Ascending aorta (tissue), 2 donors: Measurements from ENCODE around the gene PLET1. TPM values are rescaled to one million over a fixed set of nuclear protein-coding genes. Genes with fewer than 3 reads are reported as not detected.
A peak's percentile ranks its signal among the peaks of the same experiment; 100 is the strongest.

Experiments
- DNase-seq, 2 donors: peaks; one replicate each; pipeline ENCODE4 v3.0.0-alpha.2; 2019; ENCODE audit warnings: low spot score in 2 of 2
- H3K27ac ChIP-seq, 2 donors: fragments of 200-600 bp; sonication (generic); one replicate each; pipeline ENCODE4 v1.5.1; 2016 to 2017; ENCODE audit warnings: mild to moderate bottlenecking in 1 of 2
- H3K27me3 ChIP-seq: fragments of 200-600 bp; sonication (generic); one replicate; pipeline ENCODE4 v1.5.1; 2017
- H3K36me3 ChIP-seq, 2 donors: fragments of 200-600 bp; sonication (generic); one replicate each; pipeline ENCODE4 v1.5.1; 2016
- H3K4me1 ChIP-seq, 2 donors: fragments of 200-600 bp; sonication (generic); one replicate each; pipeline ENCODE4 v1.5.1; 2016 to 2017; ENCODE audit warnings: mild to moderate bottlenecking in 1 of 2
- H3K4me3 ChIP-seq, 2 donors: fragments of 200-600 bp; sonication (generic); one replicate each; pipeline ENCODE4 v1.5.1; 2016 to 2017; ENCODE audit warnings: mild to moderate bottlenecking in 1 of 2
- H3K9me3 ChIP-seq, 2 donors: fragments of 200-600 bp; sonication (generic); one replicate each; pipeline ENCODE4 v1.5.1; 2016
- intact Hi-C: fragments of 100-400 bp; cut with DNase I; formaldehyde crosslinking; loops from one replicate; pipeline ENCODE4 v1.15.1; 2023
- total RNA-seq: library from RNA; depleted of rRNA; stranded (reverse); fragments of >200 nt; gene quantifications from one replicate; pipeline ENCODE4 v1.1.0, GENCODE V29; 2016
- TF ChIP-seq, protein P1 (sequence below), 3 experiments: fragments of 200-600 bp in 2 of 3; fragments of 450-650 bp in 1 of 3; sonication (generic) in 2 of 3; IDR thresholded peaks; one replicate each; pipeline ENCODE4 v1.5.1; 2016 to 2019; ENCODE audit warnings: antibody characterized with exemption in 3 of 3, mild to moderate bottlenecking in 1 of 3, moderate library complexity in 1 of 3

The PLET1 gene
- total RNA-seq, 1 donor from 2014 or later: not detected

DNA sequence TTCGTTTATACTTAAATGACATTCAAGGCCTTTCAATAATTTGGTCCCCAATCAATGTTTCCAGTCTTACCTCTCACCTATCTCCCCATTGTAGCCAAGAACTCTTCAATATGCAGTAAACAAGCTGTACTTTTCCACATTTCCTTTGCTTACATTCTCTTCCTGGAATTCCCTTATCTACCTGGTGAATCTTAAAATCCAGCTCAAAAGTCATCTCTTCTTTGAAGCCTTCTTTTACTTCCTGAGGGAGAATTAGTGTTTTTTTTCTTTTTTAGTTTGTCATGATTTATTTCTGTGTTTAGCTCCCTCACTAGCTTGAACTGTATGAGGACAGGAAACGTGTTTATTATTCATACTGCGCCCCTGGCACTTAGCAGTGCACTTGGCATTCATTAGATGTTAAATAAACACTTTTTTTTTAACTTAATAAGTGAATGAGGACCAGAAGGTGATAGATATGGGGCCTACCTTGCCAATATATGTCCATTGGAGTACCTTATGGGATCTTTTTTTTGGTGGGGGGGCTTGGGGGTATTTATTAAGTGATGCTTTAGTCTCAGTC lies 39.3 kb downstream of the PLET1 start:
- Histone ChIP-seq H3K4me1 (peaks cover 0 to 2% of the 10 kb centered on the region in 2 donors), H3K9me3 (no peaks in the 10 kb centered on the region), H3K36me3 (peaks cover 0 to 3% of the 10 kb centered on the region in 2 donors), H3K27me3 (no peaks in the 10 kb centered on the region), H3K27ac (no peak overlapping the region), H3K4me3 (no peak overlapping the region)
- intact Hi-C loops: loop anchor here (10.0 kb wide), 1 partner anchor 447 kb away; no protein-coding TSS in a partner anchor
- DNase-seq: no peak
- TF ChIP-seq, protein P1, sequence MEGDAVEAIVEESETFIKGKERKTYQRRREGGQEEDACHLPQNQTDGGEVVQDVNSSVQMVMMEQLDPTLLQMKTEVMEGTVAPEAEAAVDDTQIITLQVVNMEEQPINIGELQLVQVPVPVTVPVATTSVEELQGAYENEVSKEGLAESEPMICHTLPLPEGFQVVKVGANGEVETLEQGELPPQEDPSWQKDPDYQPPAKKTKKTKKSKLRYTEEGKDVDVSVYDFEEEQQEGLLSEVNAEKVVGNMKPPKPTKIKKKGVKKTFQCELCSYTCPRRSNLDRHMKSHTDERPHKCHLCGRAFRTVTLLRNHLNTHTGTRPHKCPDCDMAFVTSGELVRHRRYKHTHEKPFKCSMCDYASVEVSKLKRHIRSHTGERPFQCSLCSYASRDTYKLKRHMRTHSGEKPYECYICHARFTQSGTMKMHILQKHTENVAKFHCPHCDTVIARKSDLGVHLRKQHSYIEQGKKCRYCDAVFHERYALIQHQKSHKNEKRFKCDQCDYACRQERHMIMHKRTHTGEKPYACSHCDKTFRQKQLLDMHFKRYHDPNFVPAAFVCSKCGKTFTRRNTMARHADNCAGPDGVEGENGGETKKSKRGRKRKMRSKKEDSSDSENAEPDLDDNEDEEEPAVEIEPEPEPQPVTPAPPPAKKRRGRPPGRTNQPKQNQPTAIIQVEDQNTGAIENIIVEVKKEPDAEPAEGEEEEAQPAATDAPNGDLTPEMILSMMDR (IDR thresholded peaks at IDR 0.05): no peak

DNA sequence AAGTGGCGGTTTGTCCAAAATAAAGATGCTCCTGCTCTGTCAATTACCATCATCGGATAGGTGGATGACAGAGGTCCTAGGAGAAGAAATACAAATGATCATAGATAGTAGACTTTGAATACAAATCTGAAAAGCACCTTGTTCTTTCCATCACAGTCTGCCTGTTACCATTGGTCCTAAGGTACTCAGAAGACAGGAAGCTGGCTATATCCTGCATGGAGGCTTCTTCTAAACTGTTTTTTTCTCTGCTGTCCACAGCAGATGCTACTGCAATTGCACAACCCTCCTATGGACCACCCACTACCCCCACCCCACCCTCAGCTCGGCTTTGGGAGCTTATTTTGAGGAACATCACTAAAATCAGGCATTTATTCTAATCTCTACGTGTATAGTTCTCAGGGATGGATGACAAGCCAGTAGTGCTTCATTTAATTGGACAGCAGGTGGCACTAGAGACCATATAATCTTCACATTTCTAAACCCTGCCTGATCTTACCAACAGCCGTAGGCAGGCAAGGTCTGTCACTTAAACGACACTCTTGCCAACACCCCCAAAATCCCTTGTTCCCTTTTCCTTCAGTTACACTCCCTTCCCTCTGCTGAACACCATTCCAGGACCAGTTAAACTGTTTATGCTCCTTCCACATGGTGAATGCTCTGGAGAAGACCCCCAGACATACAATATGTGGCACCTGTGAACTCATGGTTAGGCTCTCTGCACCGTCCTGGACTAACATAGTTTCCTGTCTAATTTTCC lies 41.0 kb downstream of the PLET1 start:
- TF ChIP-seq, protein P1 (IDR thresholded peaks at IDR 0.05): peak; percentile 73 to 85 (median 80)
- DNase-seq: peak in 1 of 2 donors; percentile 70

DNA sequence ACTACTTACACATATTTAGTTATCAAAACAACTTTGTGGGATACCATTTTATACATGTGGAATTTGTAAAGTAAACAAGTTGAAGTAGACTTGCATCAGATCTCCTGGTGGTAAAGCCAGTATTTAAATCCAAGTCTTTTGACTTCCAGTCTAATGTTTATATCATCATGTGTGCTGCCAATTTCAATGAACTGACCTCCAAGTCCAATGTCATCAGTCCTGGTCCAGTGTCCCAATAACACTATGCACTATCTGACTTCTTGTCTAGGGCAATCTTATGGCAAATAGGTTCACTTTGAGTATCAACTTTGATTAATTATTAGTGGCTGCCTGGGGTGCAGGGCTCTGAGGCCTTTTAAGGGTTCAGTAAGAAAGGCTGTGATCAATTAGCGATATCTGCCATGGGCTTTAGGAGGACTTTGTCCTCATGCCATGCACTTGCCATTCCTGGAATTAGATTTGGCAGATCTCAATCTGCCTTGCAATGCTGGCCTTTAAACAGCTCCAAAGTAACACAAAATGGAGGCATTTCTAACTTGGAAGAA lies 44.0 kb downstream of the PLET1 start:
- intact Hi-C loops: no loop called here
- Histone ChIP-seq H3K27me3 (no peaks in the 10 kb centered on the region), H3K4me1 (peaks cover 0 to 2% of the 10 kb centered on the region in 2 donors), H3K9me3 (no peaks in the 10 kb centered on the region), H3K36me3 (peaks cover 0 to 3% of the 10 kb centered on the region in 2 donors), H3K27ac (no peak overlapping the region), H3K4me3 (no peak overlapping the region)
- no peak for DNase-seq
- TF ChIP-seq, protein P1 (IDR thresholded peaks at IDR 0.05): no peak

More for the DNA sequence above, 41.0 kb downstream of the PLET1 start:
- Histone ChIP-seq H3K9me3 (no peaks in the 10 kb centered on the region), H3K4me3 (no peak overlapping the region), H3K36me3 (peaks cover 0 to 3% of the 10 kb centered on the region in 2 donors), H3K27ac (no peak overlapping the region), H3K4me1 (peaks cover 0 to 2% of the 10 kb centered on the region in 2 donors), H3K27me3 (no peaks in the 10 kb centered on the region)
- intact Hi-C loops: loop anchor here (1.0 to 10.0 kb wide), 2 partner anchors 61 to 445 kb away; no protein-coding TSS in a partner anchor

DNA sequence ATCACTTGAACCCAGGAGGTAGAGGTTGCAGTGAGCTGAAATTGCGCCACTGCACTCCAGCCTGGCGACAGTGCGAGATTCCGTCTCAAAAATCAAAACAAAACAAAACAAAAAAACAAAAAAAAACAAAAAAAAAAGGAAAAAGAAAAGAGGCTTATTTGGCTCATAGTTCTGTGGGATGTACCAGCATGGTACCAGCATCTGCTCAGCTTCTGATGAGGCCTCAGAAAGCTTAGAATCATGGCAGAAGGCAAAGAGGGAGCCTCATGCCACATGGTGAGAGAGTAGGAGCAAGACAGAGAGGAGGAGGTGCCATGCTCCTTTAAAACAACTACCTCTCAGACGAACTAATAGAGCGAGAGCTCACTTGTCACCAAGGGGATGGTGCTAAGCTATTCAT lies 45.0 kb downstream of the PLET1 start:
- Histone ChIP-seq H3K9me3 (no peaks in the 10 kb centered on the region), H3K4me3 (no peak overlapping the region), H3K36me3 (peaks cover 0 to 3% of the 10 kb centered on the region in 2 donors), H3K27ac (no peak overlapping the region), H3K27me3 (no peaks in the 10 kb centered on the region), H3K4me1 (peaks cover 0 to 2% of the 10 kb centered on the region in 2 donors)
- TF ChIP-seq, protein P1 (IDR thresholded peaks at IDR 0.05): no peak
- intact Hi-C loops: no loop called here
- no peak for DNase-seq

DNA sequence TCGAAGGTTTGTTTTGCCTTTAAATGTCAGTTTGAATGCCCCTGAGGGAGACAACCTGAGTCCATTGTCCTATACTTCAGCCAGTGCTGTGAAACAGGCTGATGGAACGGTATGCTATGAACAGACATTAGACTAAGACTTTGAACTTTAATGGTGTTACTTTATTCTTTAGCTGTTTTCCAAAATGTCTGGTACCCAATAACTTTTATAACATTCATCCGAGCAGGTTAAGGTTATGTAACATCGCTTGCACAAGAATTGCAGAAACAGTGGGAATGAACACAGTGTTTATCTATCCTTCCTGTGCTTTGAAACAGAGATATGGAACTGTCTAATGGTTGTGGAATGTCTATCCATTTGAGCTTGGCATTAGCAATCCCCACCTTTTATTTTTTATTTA lies 46.9 kb downstream of the PLET1 start:
- Histone ChIP-seq H3K4me1 (no peaks in the 10 kb centered on the region), H3K9me3 (no peaks in the 10 kb centered on the region), H3K27ac (no peak overlapping the region), H3K4me3 (no peak overlapping the region), H3K27me3 (no peaks in the 10 kb centered on the region), H3K36me3 (peaks cover 0 to 3% of the 10 kb centered on the region in 2 donors)
- intact Hi-C loops: no loop called here
- no peak for DNase-seq
- TF ChIP-seq, protein P1 (IDR thresholded peaks at IDR 0.05): no peak
